ENCODE results near the gene SLC25A42. TPM values are rescaled to one million over a fixed set of nuclear protein-coding genes. Genes with fewer than 3 reads are reported as not detected.

The SLC25A42 gene
- total and polyA plus RNA-seq, 2 of the 4 experiments (the other 2 are of a cell fraction), result 2.0 to 9.9 TPM

DNA sequence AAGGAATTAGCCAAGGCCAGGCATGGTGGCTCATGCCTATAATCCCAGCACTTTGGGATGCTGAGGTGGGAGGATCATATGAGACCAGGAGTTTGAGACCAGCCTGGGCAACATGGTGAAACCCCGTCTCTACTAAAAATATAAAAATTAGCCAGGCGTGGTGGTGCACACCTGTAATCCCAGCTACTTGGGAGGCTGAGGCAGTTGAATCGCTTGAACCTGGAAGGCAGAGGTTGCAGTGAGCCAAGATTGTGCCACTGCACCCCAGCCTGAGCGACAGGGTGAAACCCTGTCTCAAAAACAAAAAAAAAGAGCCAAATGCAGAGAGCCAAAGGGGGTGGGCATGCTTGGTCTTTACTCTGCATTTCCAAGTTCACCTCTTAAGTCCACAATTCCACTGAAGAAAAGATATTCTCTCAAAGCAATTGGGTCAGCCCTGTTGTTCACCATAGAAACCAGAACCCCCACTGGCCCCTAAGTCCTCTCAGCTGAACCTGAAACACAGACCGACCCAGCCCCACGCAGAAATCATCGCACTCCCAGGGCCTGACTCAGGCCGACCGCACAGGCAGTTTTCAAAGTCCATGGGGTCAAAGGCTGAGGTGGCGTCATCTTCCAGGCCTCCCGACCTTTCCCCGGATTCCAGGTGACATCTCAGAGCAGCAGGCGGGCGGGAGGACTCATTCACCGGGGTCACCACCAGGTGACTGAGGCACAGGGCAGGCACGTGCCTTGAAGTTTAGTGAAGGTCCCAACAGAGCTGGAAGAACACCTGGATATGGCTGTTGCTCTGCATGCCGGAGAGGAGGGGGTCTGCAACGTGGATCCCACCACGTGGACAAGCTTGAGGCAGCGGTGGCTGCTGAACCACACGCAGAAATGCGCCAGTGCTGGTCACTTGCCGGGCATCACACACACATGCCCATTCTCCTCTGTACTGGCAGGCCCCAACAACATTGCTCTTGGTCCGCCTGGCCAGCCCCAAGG is 33.1 kb downstream of the SLC25A42 start:
- no peaks in the 10 kb centered on the region for H3K9me3 ChIP-seq (ENCODE audit: control insufficient read depth, insufficient read depth, low read length)
- H4K91ac ChIP-seq (ENCODE audit: insufficient read depth, low read depth, low read length), result no peak overlapping the region
- intact Hi-C loops (cut with micrococcal nuclease), result no loop called here
- H3K27ac ChIP-seq (ENCODE audit: insufficient read depth, low read length), result no peak overlapping the region
- H3K9ac ChIP-seq (ENCODE audit: low read depth, low read length), result no peak overlapping the region
- no peak overlapping the region for H3K18ac ChIP-seq (ENCODE audit: low read depth, low read length)
- no peak overlapping the region for H4K5ac ChIP-seq (ENCODE audit: low read depth, low read length)
- H2BK120ac ChIP-seq (ENCODE audit: low read depth, low read length), result no peak overlapping the region
- dilution Hi-C loops (cut with HindIII; ENCODE audit: low sequenced_read_pairs, unreplicated experiment), result no loop called here
- ATAC-seq (ENCODE audit: low read depth) (no peak), DNase-seq (no peak)
- no peak overlapping the region for H2BK20ac ChIP-seq (ENCODE audit: low read depth, low read length)
- WGBS, 2 experiments (ENCODE audit: extremely low coverage in 2 of 2, insufficient read length in 1 of 2), result 81% methylated on average over 11 of the region's 24 CpGs; no CpG with 5 or more reads in 1 of the 2 experiments
- no peaks in the 10 kb centered on the region for H3K27me3 ChIP-seq (ENCODE audit: control insufficient read depth, insufficient read depth, low read length)
- no peak overlapping the region for H3K4me2 ChIP-seq (ENCODE audit: low read depth, low read length)
- no peak overlapping the region for H2AK5ac ChIP-seq (ENCODE audit: low read depth, low read length)
- H3K36me3 ChIP-seq (ENCODE audit: control insufficient read depth, insufficient read depth, low read length), result peaks cover 6% of the 10 kb centered on the region
- no peak overlapping the region for H3K4ac ChIP-seq (ENCODE audit: low read depth, low read length)
- no peak overlapping the region for H3K56ac ChIP-seq (ENCODE audit: extremely low read depth, insufficient read depth, low read length)
- no peaks in the 10 kb centered on the region for H3K79me1 ChIP-seq (ENCODE audit: low read depth in 1 of 2, low read length in 2 of 2)
- no peak overlapping the region for H2BK5ac ChIP-seq (ENCODE audit: low read depth, low read length, poor library complexity, severe bottlenecking)
- H4K20me1 ChIP-seq (ENCODE audit: insufficient read depth, low read length), result no peaks in the 10 kb centered on the region; the same call in 1 of the 2 replicates
- ChIA-PET POLR2A (ENCODE audit: unreplicated experiment) (no interaction called here), CTCF (no interaction called here)
- H3K4me3 ChIP-seq (ENCODE audit: insufficient read depth, low read depth, low read length), result no peak overlapping the region
- H3K4me1 ChIP-seq (ENCODE audit: control insufficient read depth, insufficient read depth, low read length), result no peaks in the 10 kb centered on the region
- H2BK15ac ChIP-seq (ENCODE audit: low read depth, low read length), result no peak overlapping the region
- no TSS peak for BruUV-seq (replicated peaks)
- no peak overlapping the region for H2AK9ac ChIP-seq (replicated peaks; ENCODE audit: low read depth, low read length, poor library complexity)
- no peaks in the 10 kb centered on the region; the same call in 1 of the 2 replicates for H3K9me1 ChIP-seq (ENCODE audit: insufficient read depth, low read length)
- no peak overlapping the region for H3K14ac ChIP-seq (replicated peaks; ENCODE audit: low read depth, low read length)
- in situ Hi-C loops (cut with MboI; ENCODE audit: low sequenced_read_pairs), result no loop called here
- H3K23ac ChIP-seq (ENCODE audit: low read depth, low read length), result no peak overlapping the region
- H2AFZ ChIP-seq (replicated peaks; ENCODE audit: low read length, poor library complexity), result no peak overlapping the region
- no peak overlapping the region for H4K8ac ChIP-seq (ENCODE audit: low read depth in 2 of 2, low read length in 2 of 2)
- TF ChIP-seq SMC3 (IDR thresholded peaks at IDR 0.05; ENCODE audit: low read depth, low read length) (no peak), POLR2A (IDR thresholded peaks at IDR 0.05; ENCODE audit: low read depth, low read length) (no peak), CTCF (conservative IDR thresholded peaks at IDR 0.05; ENCODE audit: low read depth, low read length) (no peak), MAFK (IDR thresholded peaks at IDR 0.05; ENCODE audit: low read depth, low read length) (no peak), MAZ (IDR thresholded peaks at IDR 0.05; ENCODE audit: borderline replicate concordance, low read depth, low read length) (no peak), NFE2L2 (IDR thresholded peaks at IDR 0.05; ENCODE audit: low read depth, low read length) (no peak), ELK1 (IDR thresholded peaks at IDR 0.05; ENCODE audit: borderline replicate concordance, low read depth, low read length) (no peak), RFX5 (IDR thresholded peaks at IDR 0.05; ENCODE audit: low read depth, low read length) (no peak), BHLHE40 (IDR thresholded peaks at IDR 0.05; ENCODE audit: low read depth, low read length) (no peak), CHD1 (IDR thresholded peaks at IDR 0.05; ENCODE audit: low read depth, low read length) (no peak), RCOR1 (IDR thresholded peaks at IDR 0.05; ENCODE audit: insufficient replicate concordance, low read length) (no peak), MXI1 (IDR thresholded peaks at IDR 0.05; ENCODE audit: borderline replicate concordance, low read depth, low read length) (no peak), CEBPB (IDR thresholded peaks at IDR 0.05; ENCODE audit: low read depth, low read length) (no peak)
- TF ChIP-seq, protein P1, sequence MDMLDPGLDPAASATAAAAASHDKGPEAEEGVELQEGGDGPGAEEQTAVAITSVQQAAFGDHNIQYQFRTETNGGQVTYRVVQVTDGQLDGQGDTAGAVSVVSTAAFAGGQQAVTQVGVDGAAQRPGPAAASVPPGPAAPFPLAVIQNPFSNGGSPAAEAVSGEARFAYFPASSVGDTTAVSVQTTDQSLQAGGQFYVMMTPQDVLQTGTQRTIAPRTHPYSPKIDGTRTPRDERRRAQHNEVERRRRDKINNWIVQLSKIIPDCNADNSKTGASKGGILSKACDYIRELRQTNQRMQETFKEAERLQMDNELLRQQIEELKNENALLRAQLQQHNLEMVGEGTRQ (IDR thresholded peaks at IDR 0.05; ENCODE audit: low read depth, low read length), result no peak
